ENCODE measurements around the gene FBXO11. TPM values are rescaled to one million over a fixed set of nuclear protein-coding genes. Genes with fewer than 3 reads are reported as not detected.

FBXO11 gene
- total and polyA plus RNA-seq, 10 of the 15 experiments (the other 5 are each of a cell fraction or from before 2014, with no cell fraction given), result 5.9 to 38.9 (median 22.5) TPM

- Histone ChIP-seq H3K4me2 (ENCODE audit: control insufficient read depth, insufficient read depth) (no peak overlapping the region), H3K27me3 (replicated peaks in 1 of 2; ENCODE audit: control insufficient read depth in 2 of 2, insufficient read depth in 2 of 2, low read length in 1 of 2) (no peaks in the 10 kb centered on the region), H2AFZ (ENCODE audit: control insufficient read depth, low read depth, low read length) (no peak overlapping the region), H3K27ac (ENCODE audit: control insufficient read depth, insufficient read depth) (no peak overlapping the region), H3K9ac (ENCODE audit: control insufficient read depth, insufficient read depth, low read length) (no peak overlapping the region), H3K4me1 (ENCODE audit: control insufficient read depth, insufficient read depth, low read length) (no peaks in the 10 kb centered on the region), H4K20me1 (ENCODE audit: control insufficient read depth, insufficient read depth) (no peaks in the 10 kb centered on the region), H3K4me3 (no peak overlapping the region), H3K36me3 (ENCODE audit: control insufficient read depth in 2 of 2, insufficient read depth in 2 of 2, low read length in 1 of 2) (peaks cover 3 to 23% of the 10 kb centered on the region in 2 experiments), H3K79me2 (ENCODE audit: control insufficient read depth, insufficient read depth, low read length) (no peaks in the 10 kb centered on the region), H3K9me3 (replicated peaks; ENCODE audit: control insufficient read depth, insufficient read depth, low read length) (no peaks in the 10 kb centered on the region)
- in situ Hi-C loops (cut with MboI), result no loop called here
- DNase-seq (ENCODE audit: low read depth, low spot score) (no peak), ATAC-seq (no peak), FAIRE-seq (no peak)
- ChIA-PET CTCF (interaction anchor here (1.0 to 1.2 kb wide), 2 partner anchors 25 to 283 kb away, joined by 3 to 4 read pairs; no protein-coding TSS in a partner anchor), RAD21 (ENCODE audit: unreplicated experiment) (interaction anchor here (1.3 kb wide), 1 partner anchor 78 kb away, joined by 3 read pairs; no protein-coding TSS in a partner anchor), POLR2A (no interaction called here), SMC1A (ENCODE audit: uncharacterized antibody, unreplicated experiment) (interaction anchor here (0.7 to 1.3 kb wide), 5 partner anchors 11 to 283 kb away, joined by 3 to 4 read pairs (median 3); no protein-coding TSS in a partner anchor)
- intact Hi-C loops (cut with micrococcal nuclease; ENCODE audit: unreplicated experiment), result no loop called here
- no TSS peak for BruUV-seq (replicated peaks)
- TF ChIP-seq LARP7 (IDR thresholded peaks at IDR 0.05) (no peak), IRF3 (IDR thresholded peaks at IDR 0.05) (no peak), ETV6 (conservative IDR thresholded peaks at IDR 0.05 in 1 of 2, IDR thresholded peaks at IDR 0.05 in 1 of 2; ENCODE audit: borderline replicate concordance in 1 of 2, low read depth in 1 of 2) (no peak), MAX (IDR thresholded peaks at IDR 0.05; ENCODE audit: low read depth, low read length) (no peak), POLR2A (IDR thresholded peaks at IDR 0.05; ENCODE audit: low read depth, low read length) (no peak), NR2C2 (IDR thresholded peaks at IDR 0.05; ENCODE audit: borderline replicate concordance, control insufficient read depth, insufficient read length, low read depth) (no peak), NR2F1 (conservative IDR thresholded peaks at IDR 0.05) (no peak), SREBF2 (IDR thresholded peaks at IDR 0.05; ENCODE audit: low read length) (no peak), RB1 (IDR thresholded peaks at IDR 0.05; ENCODE audit: borderline replicate concordance) (no peak), NFYA (IDR thresholded peaks at IDR 0.05; ENCODE audit: borderline replicate concordance, low read depth, low read length) (no peak), BHLHE40 (IDR thresholded peaks at IDR 0.05; ENCODE audit: borderline replicate concordance in 1 of 2, low read depth in 2 of 2, low read length in 1 of 2) (no peak), CHD4 (IDR thresholded peaks at IDR 0.05) (no peak), SIX5 (IDR thresholded peaks at IDR 0.05; ENCODE audit: low read depth, low read length, severe bottlenecking) (no peak), ZNF217 (IDR thresholded peaks at IDR 0.05) (no peak), ASH2L (IDR thresholded peaks at IDR 0.05; ENCODE audit: borderline replicate concordance, low read depth) (no peak), CEBPZ (IDR thresholded peaks at IDR 0.05; ENCODE audit: low read depth, low read length) (no peak), MYB (IDR thresholded peaks at IDR 0.05; ENCODE audit: borderline replicate concordance, low read depth, low read length) (no peak)
These were observed 83.8 kb downstream of the FBXO11 start for GRCh38 chr2:47822518-47822917.

Measured in GM12878 (cell line).